ENCODE results near the gene PDZRN4.

Gene PDZRN4

GRCh38 chr12:41465526-41465925 is 277.4 kb downstream of the PDZRN4 start:
- DNase-seq = no peak

GRCh38 chr12:41466300-41466699 is 278.2 kb downstream of the PDZRN4 start:
- no peak for DNase-seq

- no peak for DNase-seq
Measured at GRCh38 chr12:41466802-41467201, 278.7 kb downstream of the PDZRN4 start.

- no peak for DNase-seq
Measured at GRCh38 chr12:41467591-41468325, 279.6 kb downstream of the PDZRN4 start.

GRCh38 chr12:41468341-41468740 is 280.2 kb downstream of the PDZRN4 start:
- DNase-seq = no peak

- DNase-seq = no peak
Measured at GRCh38 chr12:41468756-41469155, 280.6 kb downstream of the PDZRN4 start.

GRCh38 chr12:41473441-41473840 is 285.3 kb downstream of the PDZRN4 start:
- DNase-seq = no peak

- no peak for DNase-seq
Measured at GRCh38 chr12:41474001-41474400, 285.9 kb downstream of the PDZRN4 start.

GRCh38 chr12:41476499-41477439 is 288.6 kb downstream of the PDZRN4 start:
- no peak for DNase-seq

- no peak for DNase-seq
Measured at GRCh38 chr12:41479426-41479825, 291.3 kb downstream of the PDZRN4 start.

GRCh38 chr12:41485203-41485602 is 297.1 kb downstream of the PDZRN4 start:
- DNase-seq = no peak

- peak; percentile 89 for DNase-seq
Measured at GRCh38 chr12:41486718-41487117, 298.6 kb downstream of the PDZRN4 start.

- DNase-seq = no peak
Measured at GRCh38 chr12:41496009-41496408, 307.9 kb downstream of the PDZRN4 start.

- no peak for DNase-seq
Measured at GRCh38 chr12:41497409-41497808, 309.3 kb downstream of the PDZRN4 start.

GRCh38 chr12:41504976-41505375 is 316.9 kb downstream of the PDZRN4 start:
- DNase-seq = no peak

- DNase-seq = no peak
Measured at GRCh38 chr12:41507286-41507685, 319.2 kb downstream of the PDZRN4 start.

- DNase-seq = no peak
Measured at GRCh38 chr12:41509271-41510055, 321.3 kb downstream of the PDZRN4 start.

GRCh38 chr12:41510470-41510869 is 322.4 kb downstream of the PDZRN4 start:
- DNase-seq = no peak

GRCh38 chr12:41511247-41511646 is 323.1 kb downstream of the PDZRN4 start:
- no peak for DNase-seq

GRCh38 chr12:41512497-41512896 is 324.4 kb downstream of the PDZRN4 start:
- DNase-seq = no peak

- DNase-seq = no peak
Measured at GRCh38 chr12:41514021-41514777, 326.1 kb downstream of the PDZRN4 start.

- no peak for DNase-seq
Measured at GRCh38 chr12:41514907-41515306, 326.8 kb downstream of the PDZRN4 start.
